Measurements from ENCODE around the gene TMEM43.

TMEM43 gene

DNA sequence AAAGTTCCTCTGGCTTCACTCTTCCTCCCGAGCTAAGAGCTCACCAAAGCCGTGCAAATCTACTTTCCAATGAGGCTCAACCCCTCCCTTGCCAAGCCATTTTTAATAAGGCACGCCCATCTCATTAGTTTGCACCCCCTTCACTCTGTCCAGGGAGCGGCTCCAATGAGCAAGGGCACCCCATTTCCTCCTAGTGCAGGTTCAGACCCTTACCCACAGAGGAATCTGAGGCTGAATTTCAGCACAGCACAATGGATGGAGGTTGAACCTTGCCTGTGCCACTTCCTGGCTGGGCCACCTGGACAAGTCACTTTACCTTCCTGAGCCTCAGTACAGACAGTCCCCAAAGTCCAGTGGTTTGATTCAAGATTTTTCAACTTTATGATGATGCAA is 28.1 kb downstream of the TMEM43 start:
- no peaks in the 10 kb centered on the region for H3K9me3 Mint-ChIP-seq
- DNase-seq (no peak), ATAC-seq (replicated peaks) (no peak)
- no peaks in the 10 kb centered on the region for H3K27me3 Mint-ChIP-seq
- H3K36me3 Mint-ChIP-seq (ENCODE audit: insufficient read depth), result peaks cover 42% of the 10 kb centered on the region
- peaks cover 5 to 13% of the 10 kb centered on the region in 2 donors for H3K4me1 Mint-ChIP-seq (ENCODE audit: low read depth in 2 of 2)
- H3K4me3 Mint-ChIP-seq, result no peak overlapping the region
- peak overlapping the region in 1 of 2 donors; percentile 60 for H3K27ac Mint-ChIP-seq

DNA sequence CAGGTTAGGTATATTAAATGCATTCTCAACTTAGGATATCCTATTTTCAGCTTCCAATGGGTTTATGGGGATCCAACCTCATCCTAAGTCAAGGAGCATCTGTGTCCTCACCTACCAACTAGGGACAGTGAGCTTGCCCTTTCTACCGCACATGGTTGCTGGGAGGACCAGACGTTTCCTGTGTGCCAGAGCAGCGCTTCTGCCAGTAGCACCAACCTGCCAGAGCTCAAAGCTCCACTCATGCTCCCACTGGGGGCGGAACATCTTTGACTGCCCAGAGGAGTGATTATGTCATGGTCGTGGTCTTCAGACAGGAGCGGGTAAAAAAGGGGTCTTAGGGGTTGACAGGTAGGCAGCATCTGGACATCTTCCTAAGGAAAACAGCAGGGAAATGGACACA is 28.8 kb downstream of the TMEM43 start:
- Mint-ChIP-seq H3K9me3 (no peaks in the 10 kb centered on the region), H3K36me3 (ENCODE audit: insufficient read depth) (peaks cover 48% of the 10 kb centered on the region), H3K4me3 (no peak overlapping the region), H3K27me3 (no peaks in the 10 kb centered on the region), H3K27ac (peak overlapping the region; percentile 0 to 1), H3K4me1 (ENCODE audit: low read depth in 2 of 2) (peaks cover 5 to 14% of the 10 kb centered on the region in 2 donors)
- DNase-seq (no peak), ATAC-seq (replicated peaks) (no peak)

DNA sequence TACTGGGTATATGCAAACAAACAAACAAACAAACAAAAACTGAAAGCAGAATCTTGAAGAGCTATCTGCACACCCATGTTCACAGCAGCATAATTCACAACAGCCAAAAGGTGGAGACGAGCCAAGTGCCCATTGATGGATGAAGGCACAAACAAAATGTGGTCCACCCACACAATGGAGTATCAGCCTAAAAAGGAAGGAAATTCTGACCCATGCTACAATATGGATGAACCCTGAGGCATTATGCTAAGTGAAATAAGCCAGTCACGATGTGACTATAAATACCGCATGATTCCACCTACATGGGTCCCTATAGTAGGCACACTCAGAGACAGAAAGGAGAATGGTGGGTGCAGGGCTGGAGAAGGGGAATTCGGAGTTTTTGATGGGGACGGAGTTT is 29.4 kb downstream of the TMEM43 start:
- DNase-seq, result no peak
- Mint-ChIP-seq H3K4me1 (ENCODE audit: low read depth in 2 of 2) (peaks cover 5 to 14% of the 10 kb centered on the region in 2 donors), H3K4me3 (no peak overlapping the region), H3K9me3 (no peaks in the 10 kb centered on the region), H3K36me3 (ENCODE audit: insufficient read depth) (peaks cover 54% of the 10 kb centered on the region), H3K27me3 (no peaks in the 10 kb centered on the region), H3K27ac (peak overlapping the region; percentile 0 to 1)
- no peak for ATAC-seq (replicated peaks)

DNA sequence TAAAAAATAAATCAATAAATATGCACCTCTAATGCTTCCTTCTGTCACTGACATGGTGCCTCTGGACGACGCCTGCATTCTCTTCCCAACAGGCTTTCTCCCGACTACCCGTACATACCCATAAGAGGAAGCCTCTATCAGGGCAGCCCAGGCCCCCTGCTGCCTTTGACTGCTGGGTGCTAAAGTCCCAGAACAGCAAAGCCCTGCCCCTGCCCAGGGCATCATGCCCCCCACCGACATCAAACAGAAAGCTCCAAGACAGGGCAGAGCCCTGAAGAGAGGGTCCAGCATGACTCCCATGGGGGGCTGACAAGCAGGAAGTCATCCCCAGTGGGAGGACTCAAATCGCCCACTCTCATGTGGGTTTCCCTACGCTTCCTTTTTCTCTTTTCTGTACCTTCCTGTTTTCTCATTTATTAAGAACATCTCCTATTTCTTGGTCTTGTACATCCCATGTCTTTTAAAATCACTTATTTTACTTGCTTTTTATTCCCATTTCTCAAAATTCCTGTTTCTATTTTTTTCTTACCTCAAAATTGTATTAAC is 30.1 kb downstream of the TMEM43 start:
- H3K4me1 Mint-ChIP-seq (ENCODE audit: low read depth in 2 of 2), result peaks cover 5 to 14% of the 10 kb centered on the region in 2 donors
- H3K4me3 Mint-ChIP-seq, result no peak overlapping the region

DNA sequence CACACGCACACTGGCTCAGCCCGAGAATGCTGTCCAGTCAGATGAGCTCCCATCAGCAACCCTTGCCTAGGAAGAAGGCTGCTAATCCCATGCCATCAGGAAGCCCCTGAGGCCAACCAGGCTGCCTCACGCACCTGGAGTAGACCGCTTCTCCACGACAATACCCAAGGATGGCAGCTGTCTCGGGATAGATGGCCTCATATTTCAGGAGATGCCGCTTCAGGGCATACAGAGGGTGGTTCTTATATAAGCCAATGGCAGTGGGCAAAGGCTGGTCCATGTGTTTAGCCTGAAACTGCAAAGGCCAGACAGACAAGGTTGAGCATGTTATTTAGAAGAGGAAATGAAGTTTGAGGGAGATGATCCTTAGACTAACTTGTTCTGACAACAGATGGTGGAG is 31.3 kb downstream of the TMEM43 start:
- peaks cover 67% of the 10 kb centered on the region for H3K36me3 Mint-ChIP-seq (ENCODE audit: insufficient read depth)
- peaks cover 5 to 8% of the 10 kb centered on the region in 2 donors for H3K4me1 Mint-ChIP-seq (ENCODE audit: low read depth in 2 of 2)
- peaks cover 0 to 2% of the 10 kb centered on the region in 2 donors for H3K9me3 Mint-ChIP-seq
- ATAC-seq (replicated peaks) (no peak), DNase-seq (no peak)
- no peak overlapping the region for H3K4me3 Mint-ChIP-seq
- peak overlapping the region; percentile 9 to 57 for H3K27ac Mint-ChIP-seq
- H3K27me3 Mint-ChIP-seq, result no peaks in the 10 kb centered on the region

More for the DNA sequence above, 30.1 kb downstream of the TMEM43 start:
- no peaks in the 10 kb centered on the region for H3K9me3 Mint-ChIP-seq
- DNase-seq (no peak), ATAC-seq (replicated peaks) (no peak)
- H3K27ac Mint-ChIP-seq, result peak overlapping the region in 1 of 2 donors; percentile 27
- no peaks in the 10 kb centered on the region for H3K27me3 Mint-ChIP-seq
- peaks cover 60% of the 10 kb centered on the region for H3K36me3 Mint-ChIP-seq (ENCODE audit: insufficient read depth)

DNA sequence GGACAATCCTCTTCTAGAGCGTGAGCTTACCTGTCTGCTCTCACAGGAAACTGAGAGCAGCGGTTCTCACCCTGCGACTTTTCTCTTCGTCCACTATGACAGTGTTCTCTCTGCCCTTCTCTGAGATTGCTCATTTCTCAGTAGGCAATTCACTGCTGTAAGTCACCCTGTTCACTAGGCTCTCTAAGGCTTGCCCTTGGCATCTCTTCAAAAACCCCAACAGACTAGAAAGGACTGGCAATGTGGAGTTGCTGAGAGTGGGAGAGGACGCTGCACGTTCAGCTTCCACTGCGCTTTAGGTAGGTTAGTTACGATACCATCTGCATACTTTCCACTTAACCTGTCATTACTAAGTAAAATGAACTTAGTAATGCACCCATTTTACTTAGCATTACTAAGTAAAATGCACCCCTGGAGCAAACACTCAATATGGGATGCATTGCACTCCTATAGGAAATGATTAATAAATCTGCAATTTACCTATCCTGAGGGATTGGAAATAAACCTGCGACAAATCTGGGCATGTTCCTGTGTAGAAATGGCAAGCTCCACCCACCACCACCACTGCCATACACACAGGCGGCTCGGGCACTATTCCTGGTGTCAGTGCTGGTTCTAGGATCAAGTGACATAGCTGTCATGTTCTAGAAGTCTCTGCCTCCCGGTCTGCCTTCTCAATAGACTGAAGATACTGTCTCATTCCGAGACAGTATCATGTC is 32.1 kb downstream of the TMEM43 start:
- no peak for ATAC-seq (replicated peaks)
- H3K27me3 Mint-ChIP-seq, result no peaks in the 10 kb centered on the region
- peaks cover 5 to 8% of the 10 kb centered on the region in 2 donors for H3K4me1 Mint-ChIP-seq (ENCODE audit: low read depth in 2 of 2)
- no peak for DNase-seq
- peaks cover 0 to 2% of the 10 kb centered on the region in 2 donors for H3K9me3 Mint-ChIP-seq
- no peak overlapping the region for H3K27ac Mint-ChIP-seq
- H3K36me3 Mint-ChIP-seq (ENCODE audit: insufficient read depth), result peaks cover 75% of the 10 kb centered on the region
- H3K4me3 Mint-ChIP-seq, result no peak overlapping the region

DNA sequence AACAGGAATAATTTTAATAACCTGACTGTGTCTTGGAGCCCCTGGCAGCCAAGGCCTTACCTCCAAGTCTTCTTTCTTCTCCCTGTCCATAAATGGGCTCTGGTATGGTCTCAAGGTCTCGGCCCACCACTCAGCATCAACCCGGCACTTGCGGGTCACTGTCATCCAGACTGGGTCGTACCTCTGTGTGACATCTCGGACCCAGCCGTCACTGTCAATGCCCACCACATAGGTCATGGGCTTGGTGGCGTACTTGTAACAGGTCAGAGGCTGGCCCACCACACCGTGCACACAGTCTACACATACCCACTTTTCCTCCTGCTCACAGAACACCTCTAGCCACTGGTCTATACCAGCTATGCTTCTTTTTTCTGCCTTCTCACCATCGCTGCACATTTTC is 33.1 kb downstream of the TMEM43 start:
- H3K36me3 Mint-ChIP-seq (ENCODE audit: insufficient read depth), result peaks cover 81% of the 10 kb centered on the region
- H3K9me3 Mint-ChIP-seq, result peaks cover 0 to 2% of the 10 kb centered on the region in 2 donors
- DNase-seq (no peak), ATAC-seq (replicated peaks) (no peak)
- H3K4me1 Mint-ChIP-seq (ENCODE audit: low read depth in 2 of 2), result peaks cover 8 to 11% of the 10 kb centered on the region in 2 donors
- no peak overlapping the region for H3K4me3 Mint-ChIP-seq
- no peaks in the 10 kb centered on the region for H3K27me3 Mint-ChIP-seq
- H3K27ac Mint-ChIP-seq, result no peak overlapping the region

DNA sequence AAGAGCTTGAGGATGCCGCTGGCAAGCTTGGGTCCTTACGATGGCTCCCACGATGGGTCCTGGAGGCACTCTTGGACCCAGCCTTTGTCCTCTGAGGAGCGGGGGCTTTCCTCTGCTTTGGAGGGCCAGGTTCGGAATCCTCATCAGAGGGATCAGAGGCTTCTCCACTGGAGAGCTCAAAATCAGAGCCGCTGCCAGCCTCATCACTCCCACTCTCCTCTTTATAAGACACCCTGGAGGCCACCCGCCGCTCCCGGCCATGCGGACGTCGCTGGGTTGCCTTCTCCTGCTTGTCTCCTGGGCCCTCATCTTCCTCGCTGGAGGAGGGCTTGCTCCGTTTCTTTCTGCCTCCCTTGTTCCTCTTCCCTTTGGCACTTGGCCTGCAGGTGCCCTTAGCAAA is 33.5 kb downstream of the TMEM43 start:
- Mint-ChIP-seq H3K9me3 (peaks cover 0 to 2% of the 10 kb centered on the region in 2 donors), H3K4me1 (ENCODE audit: low read depth in 2 of 2) (peaks cover 8 to 11% of the 10 kb centered on the region in 2 donors), H3K4me3 (no peak overlapping the region), H3K27me3 (no peaks in the 10 kb centered on the region), H3K27ac (peak overlapping the region in 1 of 2 donors; percentile 42), H3K36me3 (ENCODE audit: insufficient read depth) (peaks cover 83% of the 10 kb centered on the region)
- ATAC-seq (replicated peaks) (no peak), DNase-seq (no peak)

DNA sequence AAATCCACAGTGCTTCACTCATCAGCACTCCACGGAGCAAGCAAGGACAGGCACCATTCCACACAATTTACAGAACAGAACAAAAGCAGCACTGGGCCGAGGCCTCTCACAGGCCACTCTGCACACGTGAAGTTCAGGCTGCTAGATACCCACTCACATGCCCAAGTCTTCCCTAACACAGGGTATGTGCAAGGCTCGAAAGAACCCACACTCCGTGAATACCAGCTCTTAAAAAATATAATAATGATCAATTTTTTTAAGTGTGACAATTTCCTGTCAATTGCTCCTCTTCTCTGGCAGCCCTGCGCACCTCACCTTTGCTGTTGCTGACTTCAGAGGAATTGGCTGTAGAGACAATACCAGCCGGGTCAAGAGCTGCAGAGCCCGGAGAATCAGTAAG is 34.6 kb downstream of the TMEM43 start:
- H3K27ac Mint-ChIP-seq, result no peak overlapping the region
- no peak for ATAC-seq (replicated peaks)
- H3K4me1 Mint-ChIP-seq (ENCODE audit: low read depth in 2 of 2), result peaks cover 5 to 6% of the 10 kb centered on the region in 2 donors
- H3K4me3 Mint-ChIP-seq, result no peak overlapping the region
- H3K9me3 Mint-ChIP-seq, result peaks cover 0 to 2% of the 10 kb centered on the region in 2 donors
- no peak for DNase-seq
- peaks cover 84% of the 10 kb centered on the region for H3K36me3 Mint-ChIP-seq (ENCODE audit: insufficient read depth)
- no peaks in the 10 kb centered on the region for H3K27me3 Mint-ChIP-seq

DNA sequence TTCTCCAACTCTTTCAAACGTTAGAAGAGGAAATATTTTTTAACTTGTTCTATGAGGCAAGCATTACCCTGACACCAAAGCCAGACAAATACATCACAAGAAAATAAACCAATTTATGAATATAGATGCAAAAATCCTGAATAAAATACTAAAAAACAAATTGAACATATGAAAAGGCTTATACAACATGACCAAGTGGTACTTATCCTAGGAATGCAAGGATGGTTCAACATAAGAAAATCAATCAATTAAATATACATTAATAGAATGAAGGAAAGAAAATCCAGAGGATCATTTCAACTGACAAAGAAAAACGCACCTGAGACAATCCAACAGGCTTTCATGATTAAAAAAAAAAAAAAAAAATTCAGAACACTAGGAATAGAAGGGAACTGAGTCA is 36.4 kb downstream of the TMEM43 start:
- Mint-ChIP-seq H3K4me1 (ENCODE audit: low read depth in 2 of 2) (peaks cover 6% of the 10 kb centered on the region in 2 donors), H3K9me3 (peaks cover 0 to 2% of the 10 kb centered on the region in 2 donors)
- no peak for DNase-seq

DNA sequence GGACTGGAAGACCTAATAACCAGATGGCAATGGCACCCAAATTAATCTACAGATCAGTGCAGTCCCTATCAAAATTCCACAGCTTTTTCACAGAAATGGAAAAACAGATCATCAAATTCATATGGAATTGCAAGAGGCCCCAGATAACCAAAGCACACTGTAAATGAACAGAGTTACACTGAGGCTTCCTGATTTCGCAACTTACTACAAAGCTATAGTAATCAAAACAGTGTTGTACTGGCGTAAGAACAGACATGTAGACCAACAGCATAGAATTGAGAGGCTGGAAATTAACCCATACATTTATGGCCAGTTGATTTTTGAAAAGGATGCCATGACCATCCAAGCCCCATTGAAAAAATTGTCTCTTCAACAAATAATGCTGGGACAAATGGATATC is 37.3 kb downstream of the TMEM43 start:
- no peak for DNase-seq
- no peaks in the 10 kb centered on the region for H3K27me3 Mint-ChIP-seq
- no peak overlapping the region for H3K4me3 Mint-ChIP-seq
- H3K36me3 Mint-ChIP-seq (ENCODE audit: insufficient read depth), result peaks cover 91% of the 10 kb centered on the region
- peaks cover 6 to 8% of the 10 kb centered on the region in 2 donors for H3K4me1 Mint-ChIP-seq (ENCODE audit: low read depth in 2 of 2)
- H3K27ac Mint-ChIP-seq, result no peak overlapping the region
- no peak for ATAC-seq (replicated peaks)
- peaks cover 0 to 2% of the 10 kb centered on the region in 2 donors for H3K9me3 Mint-ChIP-seq

More for the DNA sequence above, 36.4 kb downstream of the TMEM43 start:
- H3K36me3 Mint-ChIP-seq (ENCODE audit: insufficient read depth), result peaks cover 91% of the 10 kb centered on the region
- no peak for ATAC-seq (replicated peaks)
- no peak overlapping the region for H3K27ac Mint-ChIP-seq
- no peak overlapping the region for H3K4me3 Mint-ChIP-seq
- H3K27me3 Mint-ChIP-seq, result no peaks in the 10 kb centered on the region

DNA sequence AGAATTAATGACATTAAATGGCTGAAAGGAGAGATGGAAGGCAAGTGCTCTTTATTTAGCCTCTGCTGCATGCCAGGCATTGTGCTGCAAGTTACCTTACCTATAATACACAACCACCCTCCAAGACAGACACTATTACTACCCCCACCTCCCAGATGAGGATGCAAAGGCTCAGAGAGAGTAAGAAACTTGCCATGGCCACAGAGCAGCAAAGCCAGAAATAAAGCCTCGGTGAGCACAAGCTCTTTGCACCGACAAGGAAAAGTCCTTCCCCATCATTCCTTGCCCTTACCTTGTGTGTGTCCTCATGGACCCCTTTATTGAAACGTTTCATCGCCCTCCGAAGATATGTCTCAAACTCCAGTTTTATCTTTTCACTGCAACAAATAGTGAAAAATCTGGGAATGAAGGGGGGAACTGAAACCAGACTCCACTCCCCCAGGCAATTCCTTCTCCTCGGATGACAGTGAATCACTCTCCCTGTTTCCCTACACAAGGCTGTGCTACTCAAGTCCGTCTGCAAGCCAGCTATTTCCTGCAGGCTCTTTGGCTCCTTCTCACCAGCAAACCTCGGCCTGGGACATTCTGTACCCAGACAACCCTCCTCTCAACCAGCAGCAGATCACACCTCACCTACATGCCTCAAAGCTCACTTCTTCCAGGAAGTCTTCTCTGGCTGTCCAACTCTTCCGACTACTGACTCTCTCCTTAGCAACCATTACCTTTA is 42.2 kb downstream of the TMEM43 start:
- DNase-seq, result no peak
- H3K27ac Mint-ChIP-seq, result peak overlapping the region; percentile 54 to 67
- ATAC-seq (replicated peaks), result no peak
- no peaks in the 10 kb centered on the region for H3K9me3 Mint-ChIP-seq
- H3K4me1 Mint-ChIP-seq (ENCODE audit: low read depth in 2 of 2), result peaks cover 12 to 24% of the 10 kb centered on the region in 2 donors
- no peaks in the 10 kb centered on the region for H3K27me3 Mint-ChIP-seq
- H3K36me3 Mint-ChIP-seq (ENCODE audit: insufficient read depth), result peaks cover 87% of the 10 kb centered on the region
- no peak overlapping the region for H3K4me3 Mint-ChIP-seq

DNA sequence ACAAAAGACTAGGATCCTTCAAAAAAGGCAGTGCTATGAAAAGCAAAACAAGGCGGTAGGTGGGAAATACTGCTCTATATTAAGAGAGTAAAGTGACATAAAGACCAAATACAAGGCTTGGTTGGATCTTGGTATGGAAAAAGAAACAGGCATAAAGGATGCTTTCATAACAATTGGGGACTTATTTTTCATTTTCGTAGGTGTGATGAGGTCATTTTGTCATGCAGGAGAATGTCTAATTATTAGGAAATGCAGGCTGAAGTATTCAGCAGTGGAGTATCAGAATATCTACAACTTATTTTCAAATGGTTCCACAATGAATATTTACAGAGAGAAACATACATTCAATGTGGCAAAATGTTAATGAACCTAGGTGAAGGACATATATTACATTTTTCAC is 44.6 kb downstream of the TMEM43 start:
- H3K4me1 Mint-ChIP-seq (ENCODE audit: low read depth in 2 of 2), result peaks cover 20 to 30% of the 10 kb centered on the region in 2 donors
- H3K36me3 Mint-ChIP-seq (ENCODE audit: insufficient read depth), result peaks cover 71% of the 10 kb centered on the region
- ATAC-seq (replicated peaks) (no peak), DNase-seq (no peak)
- no peak overlapping the region for H3K4me3 Mint-ChIP-seq
- H3K27me3 Mint-ChIP-seq, result no peaks in the 10 kb centered on the region
- H3K27ac Mint-ChIP-seq, result no peak overlapping the region
- no peaks in the 10 kb centered on the region for H3K9me3 Mint-ChIP-seq
